ENCODE data around the gene NOX3. TPM values are rescaled to one million over a fixed set of nuclear protein-coding genes. Genes with fewer than 3 reads are reported as not detected.
"Not testable (repeated sequence)": the region's sequence is repeated elsewhere in the genome, so short reads cannot be mapped to it uniquely, and the experiment has no call there.

The NOX3 gene
- total and polyA plus RNA-seq, 2 of the 8 experiments (the other 6 are each of a cell fraction or from before 2014, with no cell fraction given), result not detected

DNA sequence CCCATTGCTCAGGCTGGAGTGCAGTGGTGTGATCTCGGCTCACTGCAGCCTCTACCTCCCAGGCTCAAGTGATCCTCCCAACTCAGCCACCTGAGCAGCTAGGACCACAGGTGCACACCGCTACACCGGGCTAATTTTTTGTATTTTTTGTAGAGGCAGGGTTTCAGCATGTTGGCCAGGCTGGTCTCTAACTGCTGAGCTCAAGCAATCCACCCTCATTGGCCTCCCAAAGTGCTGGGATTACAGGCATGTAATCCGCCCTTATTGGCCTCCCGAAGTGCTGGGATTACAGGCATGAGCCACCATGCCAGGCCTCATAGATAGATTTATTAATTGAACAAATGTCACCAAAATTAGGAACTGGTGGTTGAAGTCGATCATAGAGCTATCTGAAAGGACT lies 32.6 kb upstream of the NOX3 start:
- H2BK20ac ChIP-seq (ENCODE audit: low read length); H3K56ac ChIP-seq (replicated peaks; ENCODE audit: insufficient read length, low read depth, low read length); DNase-seq (ENCODE audit: low read depth in 1 of 2, low spot score in 2 of 2); H3K9me3 ChIP-seq (ENCODE audit: insufficient read depth in 2 of 2, low read depth in 1 of 2, low read length in 1 of 2); H3K14ac ChIP-seq (ENCODE audit: insufficient read length); H3K4me3 ChIP-seq (ENCODE audit: extremely low read depth in 1 of 4, insufficient read depth in 2 of 4, low read depth in 3 of 4, low read length in 4 of 4); H4K20me1 ChIP-seq (replicated peaks in 1 of 2; ENCODE audit: control insufficient read depth in 1 of 2, insufficient read depth in 2 of 2, low read length in 2 of 2); H4K91ac ChIP-seq (replicated peaks; ENCODE audit: insufficient read length, low read length); H2AK5ac ChIP-seq (ENCODE audit: low read depth, low read length); H3K27ac ChIP-seq (ENCODE audit: low read depth, low read length); H3K27me3 ChIP-seq (replicated peaks in 1 of 4; ENCODE audit: control insufficient read depth in 3 of 4, extremely low read depth in 1 of 4, insufficient read depth in 3 of 4, low read length in 3 of 4); H2BK5ac ChIP-seq (ENCODE audit: low read depth, low read length); H2BK120ac ChIP-seq (replicated peaks; ENCODE audit: low read depth, low read length); H3K4ac ChIP-seq (replicated peaks; ENCODE audit: insufficient read length, low read depth, low read length); H3K23ac ChIP-seq (ENCODE audit: insufficient read length); FAIRE-seq; H2BK12ac ChIP-seq (ENCODE audit: low read depth, low read length); H3K18ac ChIP-seq (ENCODE audit: extremely low read depth, low read length); H2AFZ ChIP-seq (ENCODE audit: low read length); H4K5ac ChIP-seq (ENCODE audit: insufficient read length, low read depth, low read length); H3K79me1 ChIP-seq (ENCODE audit: low read depth, low read length); H3K36me3 ChIP-seq (ENCODE audit: control insufficient read depth in 2 of 4, insufficient read depth in 4 of 4, low read length in 3 of 4); POLR2A ChIA-PET (ENCODE audit: partially characterized antibody); H3K23me2 ChIP-seq (ENCODE audit: low read depth, low read length); H3K9ac ChIP-seq (replicated peaks in 1 of 4; ENCODE audit: extremely low read depth in 1 of 4, low read depth in 3 of 4, low read length in 3 of 4); H4K8ac ChIP-seq (ENCODE audit: extremely low read depth, insufficient read depth, low read length); H2BK15ac ChIP-seq (ENCODE audit: low read length); H3K4me1 ChIP-seq (replicated peaks in 1 of 4; ENCODE audit: control insufficient read depth in 3 of 4, insufficient read depth in 4 of 4, low read length in 3 of 4); H3K79me2 ChIP-seq (ENCODE audit: control insufficient read depth in 1 of 2, insufficient read depth in 2 of 2, low read length in 2 of 2); H3K4me2 ChIP-seq (ENCODE audit: insufficient read depth in 1 of 2, low read depth in 2 of 2, low read length in 2 of 2): not testable (repeated sequence)
- CTCF ChIA-PET (ENCODE audit: partially characterized antibody), result interaction anchor here (1.2 to 1.6 kb wide), 3 partner anchors 18 to 148 kb away, joined by 3 to 4 read pairs (median 3); no protein-coding TSS in a partner anchor
- WGBS, 2 experiments (ENCODE audit: extremely low coverage in 1 of 2, insufficient coverage in 1 of 2, insufficient read length in 1 of 2, insufficient replicate concordance in 2 of 2, low coverage in 1 of 2, low lambda C conversion rate in 2 of 2, missing lambda C conversion rate in 1 of 2), result 88% methylated on average over 6 of the region's 6 CpGs; no CpG with 5 or more reads in 1 of the 2 experiments
